Stimulated activated CD4-positive, alpha-beta T cell treated with anti-CD3 and anti-CD28 coated beads, TNF-alpha, amount 100 ng/mL, for 24 hours (primary cell): ENCODE data around the gene LRRC45.

Source experiments
- DNase-seq, 3 experiments: peaks; one replicate each; pipeline ENCODE4 v3.0.0-alpha.2; 2020; ENCODE audit warnings: low read depth in 3 of 3

Gene LRRC45

DNA sequence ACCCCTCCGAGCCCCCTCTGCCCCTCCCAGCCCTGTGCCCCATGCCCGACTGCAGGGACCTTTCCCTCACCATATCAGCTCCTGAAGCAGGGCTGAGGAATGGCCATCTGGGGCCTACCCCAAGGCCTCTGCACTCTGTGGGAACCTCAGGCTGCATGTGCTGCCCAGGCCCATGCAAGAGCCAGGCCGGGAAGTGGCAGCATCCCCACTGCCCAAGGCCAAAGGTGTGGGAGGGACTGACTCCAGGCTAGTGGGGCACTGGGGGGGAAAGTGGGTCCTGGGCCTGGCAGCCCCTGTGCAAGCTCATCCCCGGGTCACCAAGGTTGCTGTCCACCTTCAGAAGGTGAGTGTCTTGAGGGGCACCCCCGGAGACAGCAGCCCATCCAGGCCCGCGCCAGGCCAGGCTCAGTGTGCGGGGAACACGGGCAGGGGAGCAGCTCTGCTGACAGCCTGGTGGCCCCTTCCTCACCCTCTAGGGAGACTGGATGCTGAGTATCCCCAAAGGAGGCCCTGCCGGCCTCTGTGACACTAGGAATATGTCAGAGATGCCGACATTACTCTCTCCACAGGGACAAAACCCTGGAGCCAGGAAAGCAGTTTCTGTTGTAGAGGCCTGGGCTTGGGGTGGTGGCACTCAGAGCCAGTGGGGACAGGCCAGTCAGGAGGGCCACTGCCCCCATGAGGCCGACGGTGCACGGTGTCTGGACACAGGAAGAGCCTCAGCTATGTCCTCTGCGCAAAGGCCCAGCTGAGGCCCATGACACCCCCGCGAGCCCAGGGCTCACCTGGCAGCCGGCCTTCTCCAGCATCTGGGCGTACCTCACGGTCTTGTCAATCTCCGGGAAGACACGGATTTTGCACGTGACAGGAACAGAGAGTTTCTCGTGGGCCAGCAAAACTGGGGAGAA is 39.2 kb downstream of the LRRC45 start:
- no peak for DNase-seq

- no peak for DNase-seq
Observed at GRCh38 chr17:82062984-82063368, 39.9 kb downstream of the LRRC45 start.

GRCh38 chr17:82063424-82064415 is 40.6 kb downstream of the LRRC45 start:
- no peak for DNase-seq

DNA sequence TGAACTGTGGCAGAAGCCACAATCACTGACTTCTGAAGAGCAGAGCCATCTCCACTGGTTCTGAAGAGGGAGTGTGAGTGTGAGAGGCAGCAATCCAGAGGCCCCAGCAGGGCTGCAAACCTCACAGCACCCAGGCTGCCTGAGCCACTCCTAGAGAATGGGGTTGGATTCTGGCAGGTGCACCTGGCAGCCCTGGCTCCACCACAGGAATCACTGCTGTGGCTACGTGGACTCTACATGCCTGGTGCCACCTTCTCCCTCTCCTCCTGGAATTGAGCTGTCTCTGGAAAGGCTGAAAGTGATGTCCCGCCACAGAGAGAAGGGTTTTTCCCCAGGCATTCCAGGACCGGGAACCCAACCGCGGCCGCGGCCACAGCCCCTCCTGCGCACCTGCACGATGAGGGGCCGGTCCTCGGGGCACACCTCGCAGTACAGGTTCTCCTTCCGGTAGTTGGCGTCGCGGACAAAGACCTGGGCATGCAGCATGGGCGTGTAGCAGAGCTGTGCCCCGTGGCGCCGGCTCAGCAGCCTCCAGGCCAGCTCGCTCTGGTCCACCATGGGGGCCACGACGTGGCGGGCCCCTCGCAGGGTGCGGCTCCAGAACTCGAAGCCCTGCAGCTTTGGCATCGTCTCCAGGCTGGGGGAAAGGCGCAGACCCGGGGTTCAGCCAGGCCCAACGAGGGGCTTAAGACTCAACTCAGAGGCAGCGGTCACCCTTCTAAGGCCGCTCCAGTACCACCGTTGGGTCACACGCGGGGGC is 41.5 kb downstream of the LRRC45 start:
- no peak for DNase-seq

DNA sequence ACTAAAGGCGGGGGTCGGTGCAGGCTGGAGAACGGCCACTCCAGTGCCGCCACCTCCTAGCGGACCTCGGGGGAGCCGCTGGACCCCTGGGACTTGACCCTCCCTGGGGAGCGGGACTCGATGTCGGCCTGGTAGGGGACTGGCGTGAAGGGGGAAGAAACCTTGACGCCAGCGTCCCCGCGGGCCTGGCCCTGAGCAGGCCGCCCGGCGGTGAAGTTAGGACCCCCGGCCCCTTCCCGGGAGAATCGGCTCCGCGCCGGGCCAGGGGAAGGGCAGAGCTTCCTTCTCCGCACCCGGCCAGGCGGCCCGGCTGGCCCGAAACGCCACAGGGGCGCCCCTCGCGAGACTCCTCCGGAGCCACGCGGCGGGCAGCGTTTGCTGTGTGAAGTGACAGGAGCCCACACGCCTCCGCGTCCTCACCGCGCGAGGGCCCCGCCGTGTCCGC is 42.1 kb downstream of the LRRC45 start:
- no peak for DNase-seq

DNA sequence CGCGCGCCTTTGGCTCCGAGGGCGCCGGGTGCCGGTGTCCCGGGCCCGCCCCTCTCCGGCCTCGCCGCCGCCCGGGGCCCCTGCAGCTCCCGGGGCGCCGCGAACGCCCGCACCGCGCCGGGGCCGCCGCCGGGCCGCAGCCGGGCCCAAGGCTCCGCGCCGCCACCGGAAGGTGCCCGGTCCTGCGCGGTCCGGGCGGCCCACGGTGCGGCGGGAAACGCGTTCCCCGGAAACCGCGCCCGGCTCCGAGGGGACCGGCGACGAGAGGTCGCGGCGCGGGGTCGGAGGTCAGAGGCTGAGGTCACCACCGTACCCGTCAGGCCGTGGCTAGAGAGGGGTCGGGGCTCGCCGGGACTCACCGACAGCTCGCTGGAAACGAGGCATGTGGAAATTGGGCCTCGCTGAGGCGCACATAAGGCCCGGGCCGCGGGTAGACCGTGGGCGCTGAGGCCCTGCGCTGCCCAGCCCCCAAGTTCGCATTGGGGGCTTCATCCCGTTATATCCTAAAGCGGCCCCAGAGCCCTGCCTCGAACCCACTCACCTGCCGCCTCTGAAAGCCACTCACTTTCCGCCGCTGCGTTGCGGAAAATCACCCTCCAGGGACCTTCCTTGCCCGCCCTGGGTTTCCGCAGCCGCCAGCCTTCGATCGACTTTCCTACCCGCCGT is 42.7 kb downstream of the LRRC45 start, which contains the start of gene DUS1L:
Gene DUS1L, minus strand, starts transcription at position 167 of the 666 bp plus-strand sequence. CDS start 745 bp downstream, outside the sequence.
- DNase-seq, result peak; percentile 51 to 60 (median 53)

DNA sequence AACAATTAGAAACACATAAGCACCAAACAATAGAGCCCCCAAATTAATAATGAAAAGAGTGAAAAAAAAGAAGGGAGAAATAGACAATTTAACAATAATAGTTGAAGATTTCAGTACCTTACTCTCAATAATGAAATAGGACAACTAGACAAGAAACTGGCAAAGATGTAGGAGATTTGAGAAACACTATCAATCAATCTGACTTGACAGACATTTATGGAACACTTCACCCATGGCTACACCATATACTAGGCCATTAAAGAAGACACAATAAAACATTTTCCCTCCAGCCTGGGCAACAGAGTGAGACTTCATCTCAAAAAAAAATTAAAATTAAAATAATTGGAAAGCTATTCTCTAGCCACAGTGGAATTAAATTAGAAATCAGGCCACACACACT is 47.5 kb downstream of the LRRC45 start:
- no peak for DNase-seq

- DNase-seq, result no peak
Observed at GRCh38 chr17:82072827-82073226, 49.7 kb downstream of the LRRC45 start.

DNA sequence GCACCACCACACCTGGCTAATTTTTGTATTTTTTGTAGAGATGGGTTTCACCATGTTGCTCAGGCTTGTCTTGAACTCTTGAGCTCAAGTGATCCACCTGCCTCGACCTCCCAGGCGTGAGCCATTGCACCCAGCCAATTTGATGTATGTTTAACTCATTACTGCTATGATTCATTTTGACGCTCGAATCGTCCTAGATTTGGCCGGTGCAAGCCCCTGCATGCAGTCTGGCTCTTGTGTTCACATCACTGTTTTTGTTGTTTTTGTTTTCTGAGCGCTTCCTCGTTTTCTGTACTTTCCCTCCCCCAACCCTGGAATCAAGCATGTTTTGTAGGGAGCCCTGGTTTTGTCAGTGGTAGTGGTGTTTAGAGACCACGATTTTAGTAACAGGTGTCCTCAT is 50.3 kb downstream of the LRRC45 start:
- DNase-seq, result no peak

DNA sequence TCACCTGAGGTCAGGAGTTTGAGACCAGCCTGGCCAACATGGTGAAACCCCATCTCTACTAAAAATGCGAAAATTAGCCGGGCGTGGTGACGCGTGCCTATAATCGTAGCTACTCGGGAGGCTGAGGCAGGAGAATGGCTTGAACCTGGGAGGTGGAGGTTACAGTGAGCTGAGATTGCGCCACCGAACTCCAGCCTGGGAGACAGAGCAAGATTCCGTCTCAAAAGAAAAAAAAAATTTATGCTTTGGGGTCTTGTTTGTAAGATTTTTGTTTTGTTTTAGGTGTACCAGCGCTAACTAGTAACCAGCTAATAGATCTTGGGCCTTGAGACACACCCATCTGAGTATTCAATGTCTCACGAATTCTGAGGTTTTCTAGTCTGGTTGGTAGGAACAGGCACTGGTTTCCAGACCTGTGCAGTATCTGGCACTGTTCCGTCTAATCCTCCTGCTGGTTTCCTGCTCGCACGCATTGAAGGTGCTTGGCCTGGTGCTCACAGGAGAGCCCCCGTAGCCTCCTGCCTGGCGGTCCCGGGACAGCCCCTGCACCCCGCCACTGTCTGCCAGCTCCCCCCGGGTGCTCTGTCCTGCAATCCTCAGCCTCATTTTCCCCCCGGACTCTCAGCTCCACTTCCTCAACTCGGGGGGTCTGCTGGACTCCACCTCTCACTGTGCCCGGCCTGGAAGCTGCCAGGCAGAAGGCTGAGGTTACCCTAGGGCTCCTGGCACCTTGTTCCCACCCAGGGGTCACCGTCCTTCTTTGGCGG is 53.1 kb downstream of the LRRC45 start:
- DNase-seq, result no peak

- no peak for DNase-seq
Observed at GRCh38 chr17:82076785-82077591, 53.9 kb downstream of the LRRC45 start.

DNA sequence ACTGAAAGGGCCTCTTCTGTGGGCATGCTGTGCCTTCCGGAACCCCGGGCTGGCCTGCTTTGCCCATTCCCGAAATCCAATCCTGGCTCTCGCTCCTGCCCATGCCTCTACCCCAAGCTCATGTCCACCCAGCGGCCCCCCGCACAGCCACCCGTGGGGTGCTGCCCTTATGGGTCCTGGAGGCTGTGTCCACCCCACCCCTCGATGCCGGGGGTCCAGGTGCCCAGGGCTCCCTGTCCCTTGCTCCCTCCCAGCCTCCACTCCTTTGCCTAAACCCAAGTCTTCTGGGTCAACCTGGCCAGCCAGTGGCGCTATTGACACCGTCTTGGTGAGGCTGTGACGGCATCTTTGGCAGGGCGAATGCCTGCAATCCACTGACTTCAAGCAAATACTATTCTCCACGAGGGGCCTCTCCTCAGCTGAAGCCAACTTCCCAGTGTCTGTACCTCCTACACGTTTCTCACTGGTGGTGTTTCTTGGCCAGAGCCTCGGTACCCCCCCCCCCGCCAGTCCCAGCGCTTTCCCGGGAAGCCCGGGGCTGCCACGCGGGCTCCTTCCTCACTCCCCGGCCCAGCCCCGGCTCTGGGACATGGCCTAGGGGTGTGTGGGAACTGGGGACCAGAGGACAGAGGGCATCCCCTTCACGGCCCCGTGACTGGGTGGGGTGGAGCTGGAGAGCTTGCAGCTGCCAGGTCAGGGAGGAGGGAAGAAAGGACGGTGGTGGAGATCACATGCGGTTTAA is 54.7 kb downstream of the LRRC45 start:
- no peak for DNase-seq

DNA sequence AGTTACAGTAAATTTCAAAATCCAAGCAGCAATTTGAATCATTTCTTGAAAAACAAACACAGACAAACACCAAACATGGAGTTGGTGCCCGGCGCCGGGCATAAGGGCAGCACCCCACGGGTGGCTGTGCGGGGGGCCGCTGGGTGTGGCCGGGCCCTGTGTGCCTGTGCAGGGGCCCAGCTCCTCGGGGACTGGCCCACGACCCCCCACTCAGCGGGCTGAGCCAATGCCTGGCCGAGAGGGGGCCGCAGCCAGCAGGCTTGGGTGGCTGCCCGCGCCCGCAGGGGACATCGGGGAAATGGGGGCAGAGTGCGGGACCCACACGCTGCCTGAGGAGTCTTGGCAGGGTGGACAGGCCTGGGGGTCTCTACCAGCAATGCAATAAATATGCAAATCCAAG is 55.3 kb downstream of the LRRC45 start:
- no peak for DNase-seq

GRCh38 chr17:82079001-82079677 is 56.0 kb downstream of the LRRC45 start:
- DNase-seq, result no peak

- no peak for DNase-seq
Observed at GRCh38 chr17:82080048-82080788, 57.1 kb downstream of the LRRC45 start.
